H1 (cell line): ENCODE measurements around the gene GAB3. TPM values are rescaled to one million over a fixed set of nuclear protein-coding genes. Genes with fewer than 3 reads are reported as not detected.

Experiments
- CTCF ChIA-PET: fragments of 300-600 bp; sonication (Branson Sonifier 250); formaldehyde crosslinking; loops from one replicate; lab custom pipeline; 2021; ENCODE audit not compliant: partially characterized antibody; lab: Charles Lee
- POLR2A ChIA-PET: fragments of 300-600 bp; sonication (Branson Sonifier 250); formaldehyde crosslinking; loops from one replicate; lab custom pipeline; 2021; ENCODE audit warnings: inconsistent platforms; ENCODE audit not compliant: partially characterized antibody; lab: Charles Lee
- DNase-seq, 2 experiments: peaks; one replicate each; pipeline versions ENCODE4 v3.0.0 to v3.0.0-alpha.2; 2010 to 2022; ENCODE audit warnings: low spot score in 2 of 2, low read depth in 1 of 2, mixed read lengths in 1 of 2
- FAIRE-seq: peaks from 2 replicates; lab custom pipeline; 2011; peaks lifted over from hg19 to GRCh38; lab: Jason Lieb, UNC
- H2AFZ ChIP-seq: 2 replicates; pipeline ENCODE4 v1.8.1; 2012; ENCODE audit warnings: low read length, inconsistent platforms
- H2AK5ac ChIP-seq: 2 replicates; pipeline ENCODE4 v1.6.1; 2013; ENCODE audit warnings: low read depth, low read length
- H2BK120ac ChIP-seq: replicated peaks from 2 replicates; pipeline ENCODE3; 2013; ENCODE audit warnings: low read depth, low read length, inconsistent platforms
- H2BK12ac ChIP-seq: 2 replicates; pipeline ENCODE4 v1.6.1; 2013; ENCODE audit warnings: low read depth, low read length
- H2BK15ac ChIP-seq: 2 replicates; pipeline ENCODE4 v1.6.1; 2013; ENCODE audit warnings: low read length
- H2BK20ac ChIP-seq: 2 replicates; pipeline ENCODE4 v1.6.1; 2013; ENCODE audit warnings: low read length
- H2BK5ac ChIP-seq: 2 replicates; pipeline ENCODE4 v1.6.1; 2013; ENCODE audit warnings: low read depth, low read length
- H3K14ac ChIP-seq: 2 replicates; pipeline ENCODE4 v1.6.1; 2013; ENCODE audit warnings: inconsistent platforms; ENCODE audit not compliant: insufficient read length
- H3K18ac ChIP-seq: 2 replicates; pipeline ENCODE4 v1.6.1; 2013; ENCODE audit warnings: low read length; ENCODE audit errors: extremely low read depth
- H3K23ac ChIP-seq: 2 replicates; pipeline ENCODE4 v1.6.1; 2013; ENCODE audit warnings: inconsistent platforms; ENCODE audit not compliant: insufficient read length
- H3K23me2 ChIP-seq: 2 replicates; pipeline ENCODE4 v1.6.1; 2013; ENCODE audit warnings: low read depth, low read length
- H3K27ac ChIP-seq: 2 replicates; pipeline ENCODE4 v1.6.1; 2011; ENCODE audit warnings: low read depth, low read length, inconsistent platforms
- H3K27me3 ChIP-seq, 4 experiments: replicated peaks in 1 of 4; 1 replicate in 1 of 4; 2 replicates in 3 of 4; pipeline versions ENCODE4 v1.6.1 to v1.8.1; 2011 to 2013; ENCODE audit warnings: low read length in 3 of 4, mild to moderate bottlenecking in 3 of 4, inconsistent platforms in 2 of 4, mixed read lengths in 2 of 4, moderate library complexity in 1 of 4; ENCODE audit not compliant: control insufficient read depth in 3 of 4, insufficient read depth in 3 of 4; ENCODE audit errors: extremely low read depth in 1 of 4
- H3K36me3 ChIP-seq, 4 experiments: 2 replicates each; pipeline versions ENCODE4 v1.6.1 to v1.8.1; 2011 to 2013; ENCODE audit warnings: mild to moderate bottlenecking in 4 of 4, low read length in 3 of 4, moderate library complexity in 2 of 4, control low read depth in 1 of 4, inconsistent platforms in 1 of 4; ENCODE audit not compliant: insufficient read depth in 4 of 4, control insufficient read depth in 2 of 4
- H3K4ac ChIP-seq: replicated peaks from 2 replicates; pipeline ENCODE3; 2013; ENCODE audit warnings: low read length, low read depth, mixed read lengths, inconsistent platforms; ENCODE audit not compliant: insufficient read length
- H3K4me1 ChIP-seq, 4 experiments: replicated peaks in 1 of 4; 1 replicate in 1 of 4; 2 replicates in 3 of 4; pipeline versions ENCODE4 v1.6.1 to v1.8.1; 2011 to 2013; ENCODE audit warnings: low read length in 3 of 4, inconsistent platforms in 2 of 4, mixed read lengths in 1 of 4; ENCODE audit not compliant: insufficient read depth in 4 of 4, control insufficient read depth in 3 of 4
- H3K4me2 ChIP-seq, 2 experiments: 2 replicates each; pipeline versions ENCODE4 v1.6.1 to v1.8.1; 2011 to 2013; ENCODE audit warnings: low read depth in 2 of 2, low read length in 2 of 2, control low read depth in 1 of 2, inconsistent platforms in 1 of 2, mild to moderate bottlenecking in 1 of 2; ENCODE audit not compliant: insufficient read depth in 1 of 2
- H3K4me3 ChIP-seq, 4 experiments: fragments of 200-600, 300-600 bp in 1 of 4; sonication (generic), shearing (Covaris generic), sonication (Bioruptor Twin) in 1 of 4; 2 replicates each; pipeline versions ENCODE4 v1.5.1 to v1.8.1; 2011 to 2016; ENCODE audit warnings: low read length in 4 of 4, low read depth in 3 of 4, control low read depth in 2 of 4, inconsistent platforms in 2 of 4, mild to moderate bottlenecking in 2 of 4, mixed read lengths in 1 of 4, moderate library complexity in 1 of 4; ENCODE audit not compliant: insufficient read depth in 2 of 4; ENCODE audit errors: extremely low read depth in 1 of 4
- H3K56ac ChIP-seq: replicated peaks from 2 replicates; pipeline ENCODE3; 2013; ENCODE audit warnings: low read depth, mild to moderate bottlenecking, mixed read lengths, low read length, inconsistent platforms; ENCODE audit not compliant: insufficient read length
- H3K79me1 ChIP-seq: 2 replicates; pipeline ENCODE4 v1.6.1; 2013; ENCODE audit warnings: low read depth, low read length, control low read depth
- H3K79me2 ChIP-seq, 2 experiments: 2 replicates each; pipeline versions ENCODE4 v1.6.1 to v1.8.1; 2012 to 2013; ENCODE audit warnings: low read length in 2 of 2, mild to moderate bottlenecking in 2 of 2, inconsistent platforms in 1 of 2; ENCODE audit not compliant: insufficient read depth in 2 of 2, control insufficient read depth in 1 of 2
- H3K9ac ChIP-seq, 4 experiments: replicated peaks in 1 of 4; 1 replicate in 1 of 4; 2 replicates in 3 of 4; pipeline versions ENCODE4 v1.6.1 to v1.8.1; 2011 to 2013; ENCODE audit warnings: low read depth in 3 of 4, low read length in 3 of 4, control low read depth in 2 of 4, mild to moderate bottlenecking in 2 of 4, moderate library complexity in 2 of 4, inconsistent platforms in 1 of 4; ENCODE audit errors: extremely low read depth in 1 of 4
- H3K9me3 ChIP-seq, 2 experiments: 2 replicates each; pipeline versions ENCODE4 v1.6.1 to v1.8.1; 2012 to 2013; ENCODE audit warnings: mild to moderate bottlenecking in 2 of 2, moderate library complexity in 2 of 2, control low read depth in 1 of 2, inconsistent platforms in 1 of 2, low read depth in 1 of 2, low read length in 1 of 2, mixed read lengths in 1 of 2; ENCODE audit not compliant: insufficient read depth in 2 of 2
- H4K20me1 ChIP-seq, 2 experiments: replicated peaks in 1 of 2; 2 replicates each; pipeline versions ENCODE3 to v1.8.1; 2011 to 2013; ENCODE audit warnings: inconsistent platforms in 2 of 2, low read length in 2 of 2, mild to moderate bottlenecking in 1 of 2; ENCODE audit not compliant: insufficient read depth in 2 of 2, control insufficient read depth in 1 of 2
- H4K5ac ChIP-seq: 2 replicates; pipeline ENCODE4 v1.6.1; 2013; ENCODE audit warnings: low read length, low read depth, mixed read lengths, inconsistent platforms; ENCODE audit not compliant: insufficient read length
- H4K8ac ChIP-seq: 2 replicates; pipeline ENCODE4 v1.8.0; 2013; ENCODE audit warnings: mild to moderate bottlenecking, moderate library complexity, low read length, inconsistent platforms; ENCODE audit not compliant: insufficient read depth; ENCODE audit errors: extremely low read depth
- H4K91ac ChIP-seq: replicated peaks from 2 replicates; pipeline ENCODE3; 2013; ENCODE audit warnings: low read length, mixed read lengths, inconsistent platforms; ENCODE audit not compliant: insufficient read length
- CREB1 ChIP-seq: IDR thresholded peaks from 2 replicates; pipeline ENCODE4 v1.6.1; 2012; ENCODE audit warnings: inconsistent platforms
- NANOG ChIP-seq: IDR thresholded peaks from 2 replicates; pipeline ENCODE4 v1.6.1; 2011; ENCODE audit warnings: low read length, low read depth, mild to moderate bottlenecking, inconsistent platforms; ENCODE audit not compliant: insufficient read depth, poor library complexity, severe bottlenecking
- RFX5 ChIP-seq: IDR thresholded peaks from 2 replicates; pipeline ENCODE4 v1.6.1; 2011; ENCODE audit warnings: low read depth, low read length, improper control_type of control experiment, borderline replicate concordance
- TEAD4 ChIP-seq: IDR thresholded peaks from 2 replicates; pipeline ENCODE4 v1.6.1; 2012; ENCODE audit warnings: low read depth, low read length, inconsistent platforms, mixed read lengths
- WGBS, 2 experiments: shearing (Covaris generic) in 1 of 2; methylation state at CpG; one replicate each; pipeline versions ENCODE4 v1.1.6 to v1.1.7; 2013 to 2015; ENCODE audit warnings: low lambda C conversion rate in 2 of 2, mixed read lengths in 2 of 2, inconsistent platforms in 1 of 2, low coverage in 1 of 2, missing lambda C conversion rate in 1 of 2; ENCODE audit not compliant: insufficient replicate concordance in 2 of 2, insufficient coverage in 1 of 2, insufficient read length in 1 of 2; ENCODE audit errors: extremely low coverage in 1 of 2, missing lambda C conversion rate in 1 of 2; 5-methylcytosine and 5-hydroxymethylcytosine counted together
- polyA plus RNA-seq, 7 experiments: library from polyadenylated mRNA; depleted of rRNA in 3 of 7; stranded (reverse) in 5 of 7; unstranded in 2 of 7; fragments of >200 nt in 5 of 7; fragments of 200-250 nt in 2 of 7; gene quantifications; 1 replicate in 5 of 7; 2 replicates in 1 of 7; 4 replicates in 1 of 7; pipeline versions ENCODE4 v1.2.1 to v1.2.3, GENCODE V29; 2011 to 2013; ENCODE audit warnings: missing spikeins in 2 of 7, mixed read lengths in 2 of 7
- total RNA-seq: library from RNA; stranded (reverse); fragmentation: NEBNext Ultra II Directional; extraction: Animal tissue kit (Norgen Biotek cat#: 25700); gene quantifications from 2 replicates; pipeline ENCODE4 v1.2.1, GENCODE V29; 2021

Gene GAB3
- total and polyA plus RNA-seq, 2 of the 8 experiments (the other 6 are each of a cell fraction or from before 2014, with no cell fraction given): 0.48 to 1.2 TPM

DNA sequence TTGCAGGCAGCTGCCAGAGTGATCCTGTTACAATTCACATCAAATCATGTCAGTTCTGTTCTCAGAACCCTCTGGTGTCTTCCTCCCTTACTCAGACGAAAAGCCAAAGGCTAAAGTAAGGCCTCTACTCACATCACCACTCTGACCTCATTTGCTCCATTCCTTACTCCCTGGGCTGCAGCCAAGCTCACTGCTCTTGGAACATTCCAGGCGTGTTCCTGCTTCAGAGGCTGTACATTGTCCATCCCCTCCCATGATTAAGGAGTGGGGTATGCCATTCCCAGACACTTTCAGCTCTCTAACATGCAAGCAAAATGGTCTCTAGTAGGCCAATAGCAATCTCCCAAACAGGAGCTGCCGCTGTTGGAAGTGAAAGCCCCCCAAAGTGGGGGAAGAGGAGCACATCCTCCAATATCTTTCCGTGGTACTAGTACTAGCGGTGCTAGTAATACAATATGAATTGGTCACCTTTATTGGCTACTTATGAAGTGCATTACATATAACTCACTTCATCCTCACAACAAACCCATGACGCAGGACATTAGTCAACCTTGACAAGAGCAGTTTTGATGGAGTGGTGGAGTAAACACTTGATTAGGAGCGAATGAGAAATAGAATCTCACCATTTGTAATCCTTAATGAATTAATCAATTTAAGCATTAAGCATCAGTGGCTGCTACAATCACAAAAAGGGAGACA lies 15.0 kb downstream of the GAB3 start:
- Histone ChIP-seq H3K23me2 (no peaks in the 10 kb centered on the region), H3K79me2 (no peaks in the 10 kb centered on the region), H4K8ac (no peak overlapping the region), H3K79me1 (no peaks in the 10 kb centered on the region), H3K9me3 (no peaks in the 10 kb centered on the region), H2BK12ac (no peak overlapping the region), H3K36me3 (no peaks in the 10 kb centered on the region), H3K4me3 (no peak overlapping the region), H4K20me1 (no peaks in the 10 kb centered on the region), H2AFZ (no peak overlapping the region), H3K14ac (no peak overlapping the region), H3K27me3 (no peaks in the 10 kb centered on the region), H4K91ac (no peak overlapping the region), H3K18ac (no peak overlapping the region), H4K5ac (no peak overlapping the region), H3K9ac (no peak overlapping the region), H2BK15ac (no peak overlapping the region), H2BK20ac (no peak overlapping the region), H3K4me1 (no peaks in the 10 kb centered on the region), H2BK120ac (no peak overlapping the region), H2BK5ac (no peak overlapping the region), H2AK5ac (no peak overlapping the region), H3K56ac (no peak overlapping the region), H3K4me2 (no peak overlapping the region), H3K27ac (no peak overlapping the region), H3K4ac (no peak overlapping the region), H3K23ac (no peak overlapping the region)
- CTCF ChIA-PET: no interaction called here
- DNase-seq: no peak
- POLR2A ChIA-PET: no interaction called here
- WGBS, 2 experiments: 89% methylated on average over 6 of the region's 7 CpGs; no CpG with 5 or more reads in 1 of the 2 experiments
- no peak for FAIRE-seq
- TF ChIP-seq CREB1: no peak
- TF ChIP-seq TEAD4: no peak
- TF ChIP-seq RFX5: no peak
- TF ChIP-seq NANOG: no peak
